OCI-LY1 (cell line): ENCODE measurements around the gene CDH4.

ENCODE experiments used
- H2AFZ ChIP-seq: fragments of 200-600 bp; sonication (generic), shearing (Covaris generic); 2 replicates; pipeline ENCODE4 v1.6.0; 2014; ENCODE audit warnings: antibody characterized with exemption, mild to moderate bottlenecking, low read length
- H3F3A ChIP-seq: fragments of 200-600 bp; sonication (generic), shearing (Covaris generic); 2 replicates; pipeline ENCODE4 v1.6.0; 2014; ENCODE audit warnings: mild to moderate bottlenecking, antibody characterized with exemption, low read length, moderate library complexity; ENCODE audit not compliant: insufficient read depth
- H3K27ac ChIP-seq: fragments of 200-600 bp; sonication (generic); 2 replicates; pipeline ENCODE4 v1.5.1; 2014; ENCODE audit warnings: low read length, mixed run types, mild to moderate bottlenecking, low read depth; ENCODE audit not compliant: poor library complexity, severe bottlenecking
- H3K27me3 ChIP-seq: fragments of 200-600 bp; sonication (generic); 2 replicates; pipeline ENCODE4 v1.6.0; 2014; ENCODE audit warnings: antibody characterized with exemption, mild to moderate bottlenecking, low read length, moderate library complexity; ENCODE audit not compliant: insufficient read depth
- H3K36me3 ChIP-seq: fragments of 200-600 bp; sonication (generic); 2 replicates; pipeline ENCODE4 v1.6.1; 2014; ENCODE audit warnings: mild to moderate bottlenecking, antibody characterized with exemption, low read length, moderate library complexity, mixed read lengths; ENCODE audit not compliant: insufficient read depth
- H3K4me1 ChIP-seq: fragments of 200-600 bp; sonication (generic); 2 replicates; pipeline ENCODE4 v1.5.1; 2014; ENCODE audit warnings: mild to moderate bottlenecking, low read length, moderate library complexity; ENCODE audit not compliant: insufficient read depth, severe bottlenecking
- H3K4me2 ChIP-seq: fragments of 200-600 bp; sonication (generic), shearing (Covaris generic); 2 replicates; pipeline ENCODE4 v1.6.1; 2014; ENCODE audit warnings: low read length
- H3K4me3 ChIP-seq: fragments of 200-600 bp; sonication (generic); 2 replicates; pipeline ENCODE4 v1.5.1; 2014; ENCODE audit warnings: low read length, low read depth, mild to moderate bottlenecking, mixed read lengths; ENCODE audit not compliant: poor library complexity, severe bottlenecking
- H3K79me2 ChIP-seq: fragments of 200-600 bp; shearing (Covaris generic); 2 replicates; pipeline ENCODE4 v1.6.1; 2016; ENCODE audit warnings: mixed run types, low read length, mixed read lengths; ENCODE audit not compliant: insufficient read depth
- H3K9ac ChIP-seq: fragments of 200-600 bp; sonication (generic), shearing (Covaris generic); 2 replicates; pipeline ENCODE4 v1.6.1; 2014; ENCODE audit warnings: mild to moderate bottlenecking, low read length, mixed read lengths
- H3K9me2 ChIP-seq: fragments of 200-600 bp; sonication (generic), shearing (Covaris generic); 2 replicates; pipeline ENCODE4 v1.6.1; 2014; ENCODE audit warnings: low read depth, mild to moderate bottlenecking, low read length, mixed read lengths
- H3K9me3 ChIP-seq: fragments of 200-600 bp; shearing (Covaris generic); 2 replicates; pipeline ENCODE4 v1.6.1; 2014; ENCODE audit warnings: low read length, mixed read lengths
- H4K20me1 ChIP-seq: fragments of 200-600 bp; sonication (generic), shearing (Covaris generic); 2 replicates; pipeline ENCODE4 v1.6.0; 2016; ENCODE audit warnings: mild to moderate bottlenecking, low read length; ENCODE audit not compliant: insufficient read depth
- EZH2 ChIP-seq: fragments of 200-600 bp; sonication (generic), shearing (Covaris generic); IDR thresholded peaks from 2 replicates; pipeline ENCODE4 v1.8.0; 2017; ENCODE audit warnings: borderline replicate concordance, mixed run types, mild to moderate bottlenecking, antibody characterized with exemption, low read length, moderate library complexity, mixed read lengths
- TF ChIP-seq, protein P1 (sequence below): fragments of 200-600 bp; sonication (generic), shearing (Covaris generic); IDR thresholded peaks from 2 replicates; pipeline ENCODE4 v1.5.1; 2017; ENCODE audit warnings: mild to moderate bottlenecking, antibody characterized with exemption, low read length, moderate library complexity, mixed read lengths

Gene CDH4

DNA sequence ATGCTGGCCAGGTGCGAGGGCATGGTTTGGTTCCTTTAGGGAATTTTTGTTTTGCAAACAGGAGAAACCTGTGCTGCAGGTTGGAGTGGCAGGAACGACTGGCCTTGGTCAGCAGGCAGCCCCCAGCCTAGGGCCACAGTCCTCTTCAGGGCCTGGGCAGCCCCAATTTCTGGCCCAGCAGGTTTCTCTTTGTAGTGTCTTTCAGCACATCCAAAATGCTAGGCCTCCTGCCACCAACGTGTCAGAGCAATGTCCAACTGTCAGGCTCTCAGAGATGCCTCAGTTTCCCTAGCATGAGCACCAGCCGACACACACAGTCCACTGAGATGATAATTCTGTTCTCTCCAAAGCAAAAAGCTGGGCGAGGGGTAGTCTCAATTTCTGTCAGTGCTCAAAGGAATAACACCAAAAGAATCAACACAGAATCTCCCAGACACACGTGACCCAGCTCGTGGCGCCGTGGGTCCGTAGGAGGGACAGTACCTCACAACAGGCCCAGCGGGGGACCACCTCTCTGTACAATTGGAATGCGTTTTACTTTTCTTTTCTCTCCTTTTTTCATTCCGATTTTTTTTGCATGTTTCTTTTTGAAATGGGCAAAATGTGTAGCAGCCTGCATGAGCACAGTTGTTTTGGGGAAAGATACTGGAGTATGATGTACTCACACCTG lies 687.8 kb downstream of the CDH4 start:
- Histone ChIP-seq H3K4me1 (no peaks in the 10 kb centered on the region), H3K9me3 (no peaks in the 10 kb centered on the region), H3K36me3 (no peaks in the 10 kb centered on the region), H3K27ac (no peak overlapping the region), H3K9me2 (no peaks in the 10 kb centered on the region), H3F3A (no peaks in the 10 kb centered on the region), H3K79me2 (no peaks in the 10 kb centered on the region), H3K4me3 (no peak overlapping the region), H2AFZ (no peak overlapping the region), H3K9ac (no peak overlapping the region), H3K27me3 (no peaks in the 10 kb centered on the region; the same call in 1 of the 2 replicates), H3K4me2 (no peak overlapping the region), H4K20me1 (no peaks in the 10 kb centered on the region)
- no peak for TF ChIP-seq EZH2
- TF ChIP-seq, protein P1, sequence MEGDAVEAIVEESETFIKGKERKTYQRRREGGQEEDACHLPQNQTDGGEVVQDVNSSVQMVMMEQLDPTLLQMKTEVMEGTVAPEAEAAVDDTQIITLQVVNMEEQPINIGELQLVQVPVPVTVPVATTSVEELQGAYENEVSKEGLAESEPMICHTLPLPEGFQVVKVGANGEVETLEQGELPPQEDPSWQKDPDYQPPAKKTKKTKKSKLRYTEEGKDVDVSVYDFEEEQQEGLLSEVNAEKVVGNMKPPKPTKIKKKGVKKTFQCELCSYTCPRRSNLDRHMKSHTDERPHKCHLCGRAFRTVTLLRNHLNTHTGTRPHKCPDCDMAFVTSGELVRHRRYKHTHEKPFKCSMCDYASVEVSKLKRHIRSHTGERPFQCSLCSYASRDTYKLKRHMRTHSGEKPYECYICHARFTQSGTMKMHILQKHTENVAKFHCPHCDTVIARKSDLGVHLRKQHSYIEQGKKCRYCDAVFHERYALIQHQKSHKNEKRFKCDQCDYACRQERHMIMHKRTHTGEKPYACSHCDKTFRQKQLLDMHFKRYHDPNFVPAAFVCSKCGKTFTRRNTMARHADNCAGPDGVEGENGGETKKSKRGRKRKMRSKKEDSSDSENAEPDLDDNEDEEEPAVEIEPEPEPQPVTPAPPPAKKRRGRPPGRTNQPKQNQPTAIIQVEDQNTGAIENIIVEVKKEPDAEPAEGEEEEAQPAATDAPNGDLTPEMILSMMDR: no peak

DNA sequence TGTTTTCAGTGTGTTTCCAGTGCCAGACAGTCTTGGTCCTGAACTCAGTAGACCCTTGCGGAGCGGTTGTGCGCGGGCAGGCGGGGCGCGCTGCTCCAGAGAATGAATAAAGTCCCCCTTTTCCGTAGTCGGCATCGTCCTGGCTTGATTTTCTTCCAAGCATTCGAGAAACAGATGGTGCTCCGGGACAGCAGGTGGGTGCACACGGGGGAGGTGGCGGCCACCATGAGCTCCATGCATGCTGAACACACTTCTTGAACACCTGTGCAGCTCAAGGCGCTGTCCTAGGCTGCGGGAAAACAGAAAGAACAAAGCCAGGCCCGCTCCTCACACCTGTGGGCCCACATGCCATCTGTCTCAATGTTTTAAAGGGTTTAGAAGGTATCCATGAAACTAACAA lies 688.4 kb downstream of the CDH4 start:
- TF ChIP-seq EZH2: no peak
- TF ChIP-seq, protein P1: no peak
- H3K79me2 ChIP-seq: no peaks in the 10 kb centered on the region
- no peak overlapping the region for H3K4me2 ChIP-seq
- H3K9me2 ChIP-seq: no peaks in the 10 kb centered on the region
- no peaks in the 10 kb centered on the region for H3K9me3 ChIP-seq
- H3K9ac ChIP-seq: no peak overlapping the region
- no peaks in the 10 kb centered on the region; the same call in 1 of the 2 replicates for H3K27me3 ChIP-seq
- H2AFZ ChIP-seq: no peak overlapping the region
- H3F3A ChIP-seq: no peaks in the 10 kb centered on the region
- no peak overlapping the region for H3K27ac ChIP-seq
- no peaks in the 10 kb centered on the region for H3K4me1 ChIP-seq
- H3K4me3 ChIP-seq: no peak overlapping the region
- H4K20me1 ChIP-seq: no peaks in the 10 kb centered on the region
- no peaks in the 10 kb centered on the region for H3K36me3 ChIP-seq

DNA sequence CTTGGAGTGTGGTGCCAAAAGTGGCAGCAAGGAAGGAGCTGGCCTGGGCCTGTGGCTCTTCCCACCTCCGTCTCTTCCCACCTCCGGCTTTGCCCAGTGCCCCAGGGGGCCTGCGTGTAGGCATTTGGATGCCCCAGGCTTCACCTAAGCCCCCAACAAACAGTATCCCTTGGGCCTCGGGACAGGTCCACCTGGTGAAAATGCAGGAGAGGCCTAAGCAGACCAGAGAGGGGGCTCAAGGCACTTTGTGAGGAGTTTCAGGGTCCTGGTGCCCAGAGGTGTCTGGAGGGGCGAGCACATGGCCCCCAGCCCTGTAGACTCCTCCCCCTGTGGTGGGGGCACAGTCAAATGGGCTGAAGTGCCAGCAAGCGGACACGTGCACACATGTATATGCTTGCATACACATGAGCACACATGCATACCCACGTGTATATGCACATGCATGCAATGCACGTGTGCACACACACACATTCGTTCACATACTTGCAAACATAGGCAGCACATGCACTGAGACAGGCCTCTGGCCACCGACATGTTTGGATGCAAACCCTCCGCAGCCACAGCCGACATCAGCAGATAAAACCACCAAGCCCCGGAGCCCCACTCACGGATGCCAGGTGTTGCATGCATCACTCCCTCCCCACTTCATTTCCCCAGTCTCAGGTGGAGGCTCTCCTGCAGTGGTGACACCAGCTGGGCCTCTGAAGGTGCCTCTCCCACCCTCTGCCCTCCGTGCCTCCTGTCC lies 689.1 kb downstream of the CDH4 start:
- Histone ChIP-seq H3K9ac (no peak overlapping the region), H4K20me1 (no peaks in the 10 kb centered on the region), H3K27me3 (no peaks in the 10 kb centered on the region; the same call in 1 of the 2 replicates), H3K4me3 (no peak overlapping the region), H3F3A (no peaks in the 10 kb centered on the region), H3K4me1 (no peaks in the 10 kb centered on the region), H3K27ac (no peak overlapping the region), H2AFZ (no peak overlapping the region), H3K79me2 (no peaks in the 10 kb centered on the region), H3K9me3 (no peaks in the 10 kb centered on the region), H3K36me3 (no peaks in the 10 kb centered on the region), H3K9me2 (no peaks in the 10 kb centered on the region), H3K4me2 (no peak overlapping the region)
- TF ChIP-seq, protein P1: no peak
- TF ChIP-seq EZH2: no peak
